PC-9 (cell line): Measurements from ENCODE around the gene KRTDAP. TPM values are rescaled to one million over a fixed set of nuclear protein-coding genes. Genes with fewer than 3 reads are reported as not detected.

Experiments used
- BruUV-seq: library from RNA; stranded (reverse); fragments of 400-500 nt; replicated peaks from 2 replicates; lab custom pipeline; 2021; lab: Mats Ljungman, UMichigan
- CTCF ChIA-PET: fragments of 300-600 bp; sonication (Branson Sonifier 250); formaldehyde crosslinking; loops from one replicate; lab custom pipeline; 2022; ENCODE audit warnings: antibody characterized with exemption; lab: Charles Lee
- POLR2A ChIA-PET: fragments of 300-600 bp; sonication (Branson Sonifier 250); formaldehyde crosslinking; loops from one replicate; lab custom pipeline; 2022; ENCODE audit warnings: antibody characterized with exemption; ENCODE audit not compliant: unreplicated experiment; lab: Charles Lee
- DNase-seq, 2 experiments: peaks; one replicate each; pipeline versions ENCODE4 v3.0.0 to v3.0.0-alpha.2; 2015 to 2022; ENCODE audit warnings: mixed read lengths in 1 of 2
- H2AFZ ChIP-seq: fragments of 200-600 bp; sonication (generic); 2 replicates; pipeline ENCODE4 v1.8.1; 2017; ENCODE audit warnings: antibody characterized with exemption
- H3F3A ChIP-seq: fragments of 200-600 bp; sonication (generic); 2 replicates; pipeline ENCODE4 v1.8.1; 2017; ENCODE audit warnings: antibody characterized with exemption, mild to moderate bottlenecking, low read depth; ENCODE audit not compliant: insufficient read depth
- H3K27ac ChIP-seq: fragments of 200-600 bp; sonication (generic); 2 replicates; pipeline ENCODE4 v1.6.1; 2016; ENCODE audit warnings: mixed run types
- H3K27me3 ChIP-seq: fragments of 200-600 bp; sonication (generic); 2 replicates; pipeline ENCODE4 v1.6.1; 2016; ENCODE audit warnings: low read depth, mixed run types; ENCODE audit not compliant: insufficient read depth
- H3K36me3 ChIP-seq: fragments of 200-600 bp; sonication (generic); 2 replicates; pipeline ENCODE4 v1.6.1; 2016; ENCODE audit warnings: low read depth, mixed run types
- H3K4me1 ChIP-seq: fragments of 200-600 bp; sonication (generic); replicated peaks from 2 replicates; pipeline ENCODE4 v1.6.1; 2016; ENCODE audit warnings: mixed run types; ENCODE audit not compliant: insufficient read depth
- H3K4me2 ChIP-seq: fragments of 200-600 bp; sonication (generic); 2 replicates; pipeline ENCODE4 v1.6.1; 2017; ENCODE audit warnings: mixed run types
- H3K4me3 ChIP-seq: fragments of 200-600 bp; sonication (generic); 2 replicates; pipeline ENCODE4 v1.6.1; 2016; ENCODE audit warnings: mixed run types
- H3K79me2 ChIP-seq: fragments of 200-600 bp; sonication (generic); 2 replicates; pipeline ENCODE4 v1.6.1; 2017; ENCODE audit warnings: low read depth, mixed run types
- H3K9me2 ChIP-seq: fragments of 200-600 bp; sonication (generic); 2 replicates; pipeline ENCODE4 v1.8.1; 2017; ENCODE audit warnings: mild to moderate bottlenecking; ENCODE audit not compliant: insufficient read depth
- H3K9me3 ChIP-seq: fragments of 200-600 bp; sonication (generic); 2 replicates; pipeline ENCODE4 v1.8.1; 2016; ENCODE audit warnings: low read depth; ENCODE audit not compliant: insufficient read depth
- H4K20me1 ChIP-seq: fragments of 200-600 bp; sonication (generic); 2 replicates; pipeline ENCODE4 v1.8.1; 2017; ENCODE audit not compliant: insufficient read depth
- CTCF ChIP-seq: fragments of 200-600 bp; sonication (generic); conservative IDR thresholded peaks from 2 replicates; pipeline ENCODE4 v1.6.1; 2017; ENCODE audit warnings: mixed run types, antibody characterized with exemption, mild to moderate bottlenecking, moderate library complexity
- EZH2 ChIP-seq: fragments of 200-600 bp; sonication (generic); IDR thresholded peaks from 2 replicates; pipeline ENCODE4 v1.8.0; 2017; ENCODE audit warnings: antibody characterized with exemption, low read depth
- intact Hi-C: fragments of 100-400 bp; cut with micrococcal nuclease; formaldehyde crosslinking; loops from one replicate; pipeline ENCODE4 v1.10.0; 2022; ENCODE audit not compliant: unreplicated experiment
- total RNA-seq: library from RNA; stranded (reverse); gene quantifications from 2 replicates; pipeline ENCODE4 v1.2.3, GENCODE V29; 2021

The KRTDAP gene
- total RNA-seq, 1 experiment from 2014 or later: not detected

- H3K4me1 ChIP-seq: no peaks in the 10 kb centered on the region
- BruUV-seq: no TSS peak
- H3K36me3 ChIP-seq: no peaks in the 10 kb centered on the region
- intact Hi-C loops: no loop called here
- H3K4me3 ChIP-seq: no peak overlapping the region
- H2AFZ ChIP-seq: no peak overlapping the region
- H3K79me2 ChIP-seq: no peaks in the 10 kb centered on the region
- peaks cover 6% of the 10 kb centered on the region; the same call in 1 of the 2 replicates for H3F3A ChIP-seq
- ChIA-PET POLR2A (no interaction called here), CTCF (no interaction called here)
- TF ChIP-seq EZH2: no peak
- TF ChIP-seq CTCF: no peak
- H3K27me3 ChIP-seq: no peaks in the 10 kb centered on the region
- no peak overlapping the region for H3K27ac ChIP-seq
- H3K9me3 ChIP-seq: no peaks in the 10 kb centered on the region
- no peak for DNase-seq
- H4K20me1 ChIP-seq: no peaks in the 10 kb centered on the region; the same call in 1 of the 2 replicates
- no peaks in the 10 kb centered on the region for H3K9me2 ChIP-seq
- H3K4me2 ChIP-seq: no peak overlapping the region
Observed at GRCh38 chr19:35498984-35499527, 8.8 kb upstream of the KRTDAP start.

GRCh38 chr19:35498220-35498619, 8.0 kb upstream of the KRTDAP start:
- Histone ChIP-seq H3K4me2 (no peak overlapping the region), H3K27me3 (no peaks in the 10 kb centered on the region), H3K9me2 (no peaks in the 10 kb centered on the region), H3K27ac (no peak overlapping the region), H3K4me3 (no peak overlapping the region), H3K79me2 (no peaks in the 10 kb centered on the region), H4K20me1 (no peaks in the 10 kb centered on the region; the same call in 1 of the 2 replicates), H2AFZ (no peak overlapping the region), H3K9me3 (no peaks in the 10 kb centered on the region), H3F3A (peaks cover 6% of the 10 kb centered on the region; the same call in 1 of the 2 replicates), H3K4me1 (no peaks in the 10 kb centered on the region), H3K36me3 (no peaks in the 10 kb centered on the region)
- intact Hi-C loops: no loop called here
- no TSS peak for BruUV-seq
- TF ChIP-seq CTCF (no peak), EZH2 (no peak)
- DNase-seq: no peak
- POLR2A ChIA-PET: no interaction called here
- CTCF ChIA-PET: no interaction called here

- POLR2A ChIA-PET: interaction anchor here (1.0 kb wide), 1 partner anchor 13 kb away, joined by 4 read pairs; no protein-coding TSS in a partner anchor
- Histone ChIP-seq H3K27ac (no peak overlapping the region), H3F3A (peaks cover 6% of the 10 kb centered on the region; the same call in 1 of the 2 replicates), H3K79me2 (no peaks in the 10 kb centered on the region), H3K9me2 (no peaks in the 10 kb centered on the region), H3K36me3 (no peaks in the 10 kb centered on the region), H3K27me3 (no peaks in the 10 kb centered on the region), H2AFZ (no peak overlapping the region), H3K9me3 (no peaks in the 10 kb centered on the region), H4K20me1 (no peaks in the 10 kb centered on the region; the same call in 1 of the 2 replicates), H3K4me2 (no peak overlapping the region), H3K4me3 (no peak overlapping the region), H3K4me1 (no peaks in the 10 kb centered on the region)
- CTCF ChIA-PET: no interaction called here
- intact Hi-C loops: no loop called here
- DNase-seq: no peak
- BruUV-seq: no TSS peak
- TF ChIP-seq EZH2 (no peak), CTCF (no peak)
Observed at GRCh38 chr19:35497406-35497805, 7.1 kb upstream of the KRTDAP start.
